HL-60/S4 (cell line): ENCODE measurements around the gene ZBED4.

Experiments used
- in situ Hi-C: fragments of 300-500 bp; cut with MboI; formaldehyde crosslinking; loops from 2 replicates; pipeline ENCODE4 v1.14.3; 2022; ENCODE audit warnings: low sequenced_read_pairs

ZBED4 gene

DNA sequence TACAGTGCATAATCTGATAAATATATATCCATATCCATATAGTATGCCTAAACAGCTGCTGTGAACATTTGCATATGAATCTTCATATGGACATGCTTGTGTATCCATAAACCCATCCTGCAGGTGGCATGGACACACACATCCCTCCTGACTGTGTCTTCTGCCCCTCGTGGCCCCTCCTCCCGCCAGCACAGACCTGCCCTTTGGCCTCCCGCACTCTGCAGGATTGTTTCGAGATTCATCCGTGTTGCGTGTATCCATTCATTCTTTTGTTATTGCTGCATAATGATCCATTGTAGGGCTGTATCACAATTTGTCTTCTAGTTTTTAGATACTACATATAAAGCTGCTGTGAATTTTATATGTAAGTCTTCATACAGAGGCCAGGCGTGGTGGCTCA is 24.0 kb downstream of the ZBED4 start:
- in situ Hi-C loops, result no loop called here

DNA sequence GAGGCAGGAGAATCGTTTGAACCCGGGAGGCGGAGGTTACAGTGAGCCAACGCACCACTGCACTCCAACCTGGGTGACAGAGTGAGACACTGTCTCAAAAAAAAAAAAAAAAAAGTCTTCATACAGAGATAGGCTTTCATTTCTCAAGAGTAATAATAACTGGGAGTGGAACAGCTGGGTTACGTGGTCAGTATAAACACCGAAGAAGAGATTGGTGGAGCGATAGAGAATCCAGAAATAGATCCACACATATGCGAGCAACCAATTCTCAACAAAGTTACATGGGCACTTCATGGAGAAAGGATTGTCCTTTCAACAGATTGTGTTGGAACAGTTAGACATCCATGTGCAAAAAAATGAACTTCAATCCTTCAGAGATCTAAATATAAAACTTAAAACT is 24.6 kb downstream of the ZBED4 start:
- in situ Hi-C loops, result no loop called here

GRCh38 chr22:49879871-49880270 is 26.2 kb downstream of the ZBED4 start:
- in situ Hi-C loops, result no loop called here

GRCh38 chr22:49880281-49880680 is 26.6 kb downstream of the ZBED4 start:
- in situ Hi-C loops, result no loop called here

GRCh38 chr22:49881856-49882255 is 28.2 kb downstream of the ZBED4 start:
- in situ Hi-C loops, result no loop called here

- in situ Hi-C loops, result no loop called here
These were observed 29.1 kb downstream of the ZBED4 start for GRCh38 chr22:49882519-49883293.

DNA sequence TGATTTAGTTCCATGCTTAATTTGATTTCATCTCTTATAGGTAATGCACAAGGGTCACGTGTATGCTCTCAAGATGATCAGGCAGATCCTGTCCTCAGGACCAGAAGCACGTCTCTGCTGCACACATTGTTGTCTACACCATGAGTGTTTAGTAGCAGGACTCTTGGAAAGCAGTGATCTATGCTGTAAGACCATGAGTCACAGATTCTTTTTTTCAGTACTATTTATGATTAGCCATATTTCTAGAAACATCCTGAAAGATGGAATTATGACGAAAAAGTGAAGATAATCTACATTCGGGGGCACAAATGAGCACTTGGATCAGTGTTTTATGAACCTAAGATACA is 29.6 kb downstream of the ZBED4 start:
- in situ Hi-C loops, result no loop called here

- in situ Hi-C loops, result no loop called here
These were observed 30.4 kb downstream of the ZBED4 start for GRCh38 chr22:49884075-49884474.

- in situ Hi-C loops, result no loop called here
These were observed 31.0 kb downstream of the ZBED4 start for GRCh38 chr22:49884503-49885260.

GRCh38 chr22:49885281-49885680 is 31.6 kb downstream of the ZBED4 start:
- in situ Hi-C loops, result no loop called here

GRCh38 chr22:49885881-49886280 is 32.2 kb downstream of the ZBED4 start:
- in situ Hi-C loops, result no loop called here

DNA sequence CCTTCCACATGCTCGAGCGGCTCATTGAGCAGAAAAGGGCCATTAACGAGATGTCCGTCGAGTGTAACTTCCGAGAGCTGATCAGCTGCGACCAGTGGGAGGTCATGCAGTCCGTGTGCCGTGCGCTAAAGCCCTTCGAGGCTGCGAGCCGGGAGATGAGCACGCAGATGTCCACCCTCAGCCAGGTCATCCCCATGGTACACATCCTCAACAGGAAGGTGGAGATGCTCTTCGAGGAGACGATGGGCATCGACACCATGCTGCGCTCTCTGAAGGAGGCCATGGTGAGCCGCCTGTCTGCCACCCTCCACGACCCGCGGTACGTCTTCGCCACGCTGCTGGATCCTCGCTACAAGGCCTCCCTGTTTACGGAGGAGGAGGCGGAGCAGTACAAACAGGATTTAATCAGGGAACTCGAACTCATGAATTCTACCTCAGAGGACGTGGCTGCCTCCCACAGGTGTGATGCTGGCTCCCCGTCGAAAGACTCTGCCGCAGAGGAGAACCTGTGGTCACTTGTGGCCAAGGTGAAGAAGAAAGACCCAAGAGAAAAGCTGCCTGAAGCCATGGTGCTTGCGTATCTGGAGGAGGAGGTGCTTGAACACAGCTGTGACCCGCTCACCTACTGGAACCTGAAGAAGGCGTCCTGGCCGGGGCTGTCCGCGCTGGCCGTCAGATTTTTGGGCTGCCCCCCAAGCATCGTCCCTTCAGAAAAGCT is 32.9 kb downstream of the ZBED4 start:
- in situ Hi-C loops, result no loop called here

GRCh38 chr22:49887064-49887451 is 33.4 kb downstream of the ZBED4 start:
- in situ Hi-C loops, result no loop called here

DNA sequence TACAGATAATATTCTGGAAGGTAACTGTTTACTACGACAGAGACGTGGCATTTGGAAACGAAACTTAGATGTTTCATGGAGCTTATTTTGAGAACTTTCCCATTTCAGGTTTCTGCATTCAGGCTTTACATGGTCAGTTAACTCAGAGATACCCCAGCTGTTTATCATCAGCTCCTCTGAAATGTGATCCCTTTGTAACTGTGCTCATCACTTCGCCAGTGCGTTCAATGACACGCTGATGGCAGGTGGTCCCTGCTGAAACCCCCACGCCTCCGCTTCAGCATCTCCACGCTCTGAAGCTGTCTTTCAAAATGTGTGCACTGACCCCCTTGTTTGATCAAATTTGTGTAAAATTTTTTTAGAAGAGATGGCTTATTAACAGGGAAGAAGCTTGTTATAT is 34.1 kb downstream of the ZBED4 start:
- in situ Hi-C loops, result no loop called here

- in situ Hi-C loops, result no loop called here
These were observed 35.4 kb downstream of the ZBED4 start for GRCh38 chr22:49889071-49889470.

DNA sequence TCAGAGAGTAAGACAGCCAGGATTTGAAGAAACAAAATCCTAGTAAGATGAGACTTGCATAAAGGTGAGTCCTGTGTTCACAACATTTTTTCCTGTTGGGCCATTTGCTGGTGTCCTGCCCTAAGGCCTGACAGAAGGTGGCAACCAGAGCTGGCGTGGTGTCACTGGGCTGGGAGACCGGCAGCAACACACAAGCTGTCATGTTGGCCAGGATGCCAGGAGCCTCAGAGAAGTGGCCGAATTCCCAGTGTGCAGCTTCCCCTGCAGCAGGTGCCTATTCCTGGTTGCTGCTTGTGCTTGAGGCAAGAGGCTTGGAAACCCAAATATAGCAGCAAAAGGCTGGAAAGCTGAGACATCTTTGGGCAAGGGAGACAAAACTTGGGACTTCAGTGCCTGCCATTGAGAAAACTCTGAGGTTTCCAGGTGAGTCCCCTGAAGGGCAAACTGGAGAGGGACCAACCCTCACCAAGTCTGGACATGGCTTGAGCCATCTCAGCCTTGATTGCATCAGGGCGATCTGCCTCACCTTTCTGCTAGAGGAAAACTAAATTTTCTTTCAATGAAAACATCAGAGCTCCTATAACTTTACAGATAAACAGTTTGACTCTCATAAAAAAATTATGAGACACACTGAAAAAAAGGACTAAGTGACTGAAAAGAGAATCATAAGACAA is 38.7 kb downstream of the ZBED4 start:
- in situ Hi-C loops, result no loop called here

GRCh38 chr22:49893025-49893424 is 39.4 kb downstream of the ZBED4 start:
- in situ Hi-C loops, result no loop called here

DNA sequence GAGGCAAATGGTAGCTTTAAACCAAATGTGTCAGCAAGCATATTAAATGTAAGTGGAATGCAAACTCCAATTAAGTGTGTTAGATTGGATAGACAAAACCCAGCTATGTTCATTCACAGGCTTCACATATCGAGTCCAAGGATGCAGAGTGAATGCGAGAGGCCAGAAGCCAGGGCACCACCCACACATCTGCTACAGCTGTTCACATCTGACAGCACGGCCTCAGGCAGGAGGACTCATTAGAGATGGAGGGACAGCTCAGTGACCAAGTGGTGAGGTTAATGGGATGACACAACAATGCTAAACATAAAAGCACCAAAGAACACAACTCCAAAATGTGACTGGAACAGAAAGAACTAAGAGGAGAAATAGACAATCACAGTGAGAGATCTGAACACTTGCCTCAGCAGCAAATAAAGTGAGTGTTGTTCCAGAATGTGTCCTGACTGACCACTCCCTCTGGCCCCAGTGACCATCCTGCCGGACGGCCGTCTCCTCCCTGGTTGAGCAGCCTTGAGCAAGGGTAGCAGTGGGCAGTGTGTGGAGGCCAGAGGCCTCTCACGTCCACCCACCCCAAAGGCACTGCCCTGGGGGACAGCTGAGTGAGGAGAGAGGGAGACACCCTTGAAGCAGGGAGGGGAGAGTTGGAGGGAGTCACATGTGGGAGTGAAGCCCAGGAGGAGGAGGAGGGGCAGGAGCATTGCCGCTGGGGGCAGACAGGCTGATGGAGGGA is 40.8 kb downstream of the ZBED4 start:
- in situ Hi-C loops, result no loop called here

GRCh38 chr22:49896201-49896600 is 42.6 kb downstream of the ZBED4 start:
- in situ Hi-C loops, result no loop called here

DNA sequence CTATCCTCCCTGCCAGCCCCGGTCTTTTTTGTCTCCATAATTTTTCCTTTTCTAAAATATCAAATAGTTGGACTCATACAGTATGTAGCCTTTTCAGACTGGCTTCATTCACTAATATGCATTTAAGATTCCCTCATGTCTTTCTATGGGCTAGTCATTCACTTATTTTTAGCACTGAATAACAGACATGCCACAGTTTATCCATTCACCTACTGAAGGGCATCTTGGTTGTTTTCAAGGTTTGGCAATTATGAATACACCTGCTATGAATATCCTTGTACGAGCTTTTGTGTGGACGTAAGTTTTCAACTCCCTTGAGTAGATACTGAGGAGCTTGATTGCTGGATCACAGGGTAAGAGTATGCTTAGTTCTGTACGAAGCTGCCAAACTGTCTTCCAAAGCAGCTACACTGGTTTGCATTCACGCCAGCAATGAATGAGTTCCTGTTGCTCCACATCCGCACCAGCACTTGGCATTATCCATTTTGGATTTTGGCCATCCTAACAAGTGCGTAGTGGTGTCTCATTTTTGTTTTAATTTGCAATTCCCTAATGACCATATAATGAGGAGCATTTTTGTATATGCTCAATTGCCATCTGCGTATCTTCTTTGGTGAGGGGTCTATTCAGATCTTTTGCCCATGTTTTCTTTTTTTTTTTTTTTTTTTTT is 43.5 kb downstream of the ZBED4 start:
- in situ Hi-C loops, result no loop called here
